SK-N-SH (cell line): ENCODE results near the gene RFX3. TPM values are rescaled to one million over a fixed set of nuclear protein-coding genes. Genes with fewer than 3 reads are reported as not detected.

Experiments
- CTCF ChIA-PET: fragments of 300-600, 350-600 bp; formaldehyde crosslinking; extraction: SDS; loops from one replicate; lab custom pipeline; 2021; lab: Yijun Ruan, JAX
- POLR2A ChIA-PET: fragments of 350-600 bp; sonication (Branson Sonifier 250); formaldehyde crosslinking; extraction: SDS; loops from one replicate; lab custom pipeline; 2020; ENCODE audit warnings: antibody characterized with exemption, inconsistent platforms; lab: Yijun Ruan, JAX
- DNase-seq: peaks from one replicate; pipeline ENCODE4 v3.0.0; 2012
- H2AFZ ChIP-seq: fragments of 200-600 bp; sonication (generic); 2 replicates; pipeline ENCODE4 v1.8.1; 2016; ENCODE audit warnings: antibody characterized with exemption, mild to moderate bottlenecking, low read depth
- H3F3A ChIP-seq: fragments of 200-600 bp; sonication (generic); replicated peaks from 2 replicates; pipeline ENCODE3; 2016; ENCODE audit warnings: antibody characterized with exemption, mild to moderate bottlenecking; ENCODE audit not compliant: insufficient read depth
- H3K27ac ChIP-seq, 2 experiments: fragments of 200-500 bp in 1 of 2; fragments of 200-600 bp in 1 of 2; sonication (Bioruptor generic) in 1 of 2; sonication (generic), shearing (Covaris generic) in 1 of 2; 2 replicates each; pipeline versions ENCODE4 v1.5.1 to v1.6.1; 2014 to 2016; ENCODE audit warnings: low read depth in 2 of 2, inconsistent platforms in 1 of 2, low read length in 1 of 2, mild to moderate bottlenecking in 1 of 2, mixed read lengths in 1 of 2
- H3K27me3 ChIP-seq: fragments of 200-600 bp; sonication (generic), shearing (Covaris generic); 2 replicates; pipeline ENCODE4 v1.6.1; 2016; ENCODE audit warnings: mixed run types; ENCODE audit not compliant: insufficient read depth
- H3K36me3 ChIP-seq, 2 experiments: fragments of 200-500 bp in 1 of 2; fragments of 200-600 bp in 1 of 2; sonication (Bioruptor generic) in 1 of 2; sonication (generic) in 1 of 2; replicated peaks in 1 of 2; 2 replicates each; pipeline versions ENCODE3 to v1.5.1; 2014 to 2016; ENCODE audit warnings: low read length in 1 of 2, mild to moderate bottlenecking in 1 of 2; ENCODE audit not compliant: insufficient read depth in 2 of 2, control insufficient read depth in 1 of 2
- H3K4me1 ChIP-seq, 2 experiments: fragments of 200-500 bp in 1 of 2; fragments of 200-600 bp in 1 of 2; sonication (Bioruptor generic) in 1 of 2; sonication (generic), shearing (Covaris generic) in 1 of 2; 2 replicates each; pipeline versions ENCODE4 v1.5.1 to v1.6.1; 2014 to 2016; ENCODE audit warnings: low read depth in 1 of 2, low read length in 1 of 2, mixed run types in 1 of 2; ENCODE audit not compliant: insufficient read depth in 2 of 2, control insufficient read depth in 1 of 2
- H3K4me2 ChIP-seq: fragments of 200-600 bp; sonication (generic), shearing (Covaris generic); 2 replicates; pipeline ENCODE4 v1.6.1; 2017; ENCODE audit warnings: mixed run types
- H3K4me3 ChIP-seq, 2 experiments: fragments of 200-500 bp in 1 of 2; fragments of 200-600 bp in 1 of 2; sonication (Bioruptor generic) in 1 of 2; sonication (generic), shearing (Covaris generic) in 1 of 2; 2 replicates each; pipeline versions ENCODE4 v1.5.1 to v1.8.1; 2014 to 2016; ENCODE audit warnings: low read depth in 2 of 2, inconsistent platforms in 1 of 2, low read length in 1 of 2, mild to moderate bottlenecking in 1 of 2, mixed read lengths in 1 of 2, moderate library complexity in 1 of 2
- H3K79me2 ChIP-seq: fragments of 200-600 bp; sonication (generic); 2 replicates; pipeline ENCODE4 v1.8.1; 2017; ENCODE audit warnings: mild to moderate bottlenecking; ENCODE audit not compliant: insufficient read depth
- H3K9ac ChIP-seq: fragments of 200-600 bp; sonication (generic); 2 replicates; pipeline ENCODE4 v1.6.1; 2017; ENCODE audit warnings: mixed run types
- H3K9me2 ChIP-seq: fragments of 200-600 bp; sonication (generic); 2 replicates; pipeline ENCODE4 v1.6.1; 2017; ENCODE audit warnings: mixed run types
- H3K9me3 ChIP-seq: fragments of 200-600 bp; sonication (generic); 2 replicates; pipeline ENCODE4 v1.6.1; 2017; ENCODE audit warnings: mixed run types, mild to moderate bottlenecking, moderate library complexity
- H4K20me1 ChIP-seq: fragments of 200-600 bp; sonication (generic); 2 replicates; pipeline ENCODE4 v1.6.1; 2017; ENCODE audit warnings: mild to moderate bottlenecking, mixed run types; ENCODE audit not compliant: insufficient read depth
- CHD2 ChIP-seq: fragments of 150-350 bp; IDR thresholded peaks from 2 replicates; pipeline ENCODE4 v1.6.1; 2018; ENCODE audit warnings: low read length; ENCODE audit not compliant: partially characterized antibody
- EP300 ChIP-seq, 2 experiments: IDR thresholded peaks; 2 replicates each; pipeline versions ENCODE4 v1.4.0 to v1.6.1; 2012; ENCODE audit warnings: borderline replicate concordance in 1 of 2, low read depth in 1 of 2, low read length in 1 of 2
- EZH2phosphoT487 ChIP-seq: fragments of 200-600 bp; sonication (generic); IDR thresholded peaks from 2 replicates; pipeline ENCODE4 v1.6.1; 2017; ENCODE audit warnings: low read depth, mixed run types, mild to moderate bottlenecking, antibody characterized with exemption, moderate library complexity, borderline replicate concordance
- FOSL2 ChIP-seq: IDR thresholded peaks from 2 replicates; pipeline ENCODE4 v1.4.0; 2012; ENCODE audit warnings: low read depth, mild to moderate bottlenecking, moderate library complexity, borderline replicate concordance
- FOXJ3 ChIP-seq: sonication (generic); formaldehyde crosslinking; IDR thresholded peaks from 2 replicates; pipeline ENCODE4 v1.5.1; 2020; ENCODE audit warnings: mild to moderate bottlenecking, missing genetic modification reagents
- FOXM1 ChIP-seq: IDR thresholded peaks from 2 replicates; pipeline ENCODE4 v1.4.0; 2012; ENCODE audit warnings: low read depth, mild to moderate bottlenecking
- GABPA ChIP-seq: IDR thresholded peaks from 2 replicates; pipeline ENCODE4 v1.4.0; 2012; ENCODE audit warnings: low read depth, mild to moderate bottlenecking
- GATA2 ChIP-seq: sonication (generic); formaldehyde crosslinking; IDR thresholded peaks from 2 replicates; pipeline ENCODE4 v1.5.0; 2020; ENCODE audit warnings: mild to moderate bottlenecking, missing genetic modification reagents
- JUND ChIP-seq: IDR thresholded peaks from 2 replicates; pipeline ENCODE4 v1.4.0; 2012
- MEF2A ChIP-seq: IDR thresholded peaks from 2 replicates; pipeline ENCODE4 v1.4.0; 2012; ENCODE audit warnings: low read depth, borderline replicate concordance
- MXI1 ChIP-seq: IDR thresholded peaks from 2 replicates; pipeline ENCODE4 v1.6.1; 2012; ENCODE audit warnings: mild to moderate bottlenecking, low read depth, low read length, improper control_type of control experiment
- NRF1 ChIP-seq: IDR thresholded peaks from 2 replicates; pipeline ENCODE4 v1.6.1; 2012; ENCODE audit warnings: low read depth, mild to moderate bottlenecking, low read length
- POLR2AphosphoS5 ChIP-seq: IDR thresholded peaks from 2 replicates; pipeline ENCODE4 v1.6.1; 2012; ENCODE audit warnings: low read depth, low read length
- RAD21 ChIP-seq: IDR thresholded peaks from 2 replicates; pipeline ENCODE4 v1.6.1; 2012; ENCODE audit warnings: mild to moderate bottlenecking, low read length
- RCOR1 ChIP-seq: fragments of 150-350 bp; IDR thresholded peaks from 2 replicates; pipeline ENCODE4 v1.6.1; 2017; ENCODE audit warnings: antibody characterized with exemption, low read length
- RXRA ChIP-seq: IDR thresholded peaks from 2 replicates; pipeline ENCODE4 v1.4.0; 2012; ENCODE audit warnings: low read depth, mild to moderate bottlenecking, borderline replicate concordance
- SMC3 ChIP-seq: IDR thresholded peaks from 2 replicates; pipeline ENCODE4 v1.6.1; 2012; ENCODE audit warnings: low read depth, low read length, improper control_type of control experiment
- TCF12 ChIP-seq: IDR thresholded peaks from 2 replicates; pipeline ENCODE4 v1.4.0; 2012
- TEAD4 ChIP-seq: IDR thresholded peaks from 2 replicates; pipeline ENCODE4 v1.4.0; 2012; ENCODE audit warnings: mild to moderate bottlenecking, borderline replicate concordance; ENCODE audit not compliant: insufficient read depth
- YY1 ChIP-seq: IDR thresholded peaks from 2 replicates; pipeline ENCODE4 v1.4.0; 2012; ENCODE audit warnings: low read depth, mild to moderate bottlenecking
- WGBS: methylation state at CpG from one replicate; pipeline ENCODE4 v1.1.6; 2017; ENCODE audit warnings: low lambda C conversion rate; 5-methylcytosine and 5-hydroxymethylcytosine counted together
- polyA plus RNA-seq, 3 experiments: library from polyadenylated mRNA; depleted of rRNA; stranded (reverse); fragments of >200 nt; gene quantifications; 2 replicates each; pipeline ENCODE4 v1.2.3, GENCODE V29; 2012
- TF ChIP-seq, protein P1 (sequence below): IDR thresholded peaks from 2 replicates; pipeline ENCODE4 v1.6.1; 2012; ENCODE audit warnings: mild to moderate bottlenecking, low read depth, low read length, moderate library complexity
- TF ChIP-seq, protein P2 (sequence below): IDR thresholded peaks from 2 replicates; pipeline ENCODE4 v1.4.0; 2012; ENCODE audit warnings: low read depth, borderline replicate concordance
- TF ChIP-seq, protein P3 (sequence below): IDR thresholded peaks from 2 replicates; pipeline ENCODE4 v1.4.0; 2012; ENCODE audit warnings: low read depth
- TF ChIP-seq, protein P4 (sequence below): fragments of 200-600 bp; sonication (generic); IDR thresholded peaks from 2 replicates; pipeline ENCODE4 v1.6.1; 2017; ENCODE audit warnings: antibody characterized with exemption, mild to moderate bottlenecking, moderate library complexity

RFX3 gene
- polyA plus RNA-seq, 1 of the 3 experiments (the other 2 are of a cell fraction) = 1.7 TPM

DNA sequence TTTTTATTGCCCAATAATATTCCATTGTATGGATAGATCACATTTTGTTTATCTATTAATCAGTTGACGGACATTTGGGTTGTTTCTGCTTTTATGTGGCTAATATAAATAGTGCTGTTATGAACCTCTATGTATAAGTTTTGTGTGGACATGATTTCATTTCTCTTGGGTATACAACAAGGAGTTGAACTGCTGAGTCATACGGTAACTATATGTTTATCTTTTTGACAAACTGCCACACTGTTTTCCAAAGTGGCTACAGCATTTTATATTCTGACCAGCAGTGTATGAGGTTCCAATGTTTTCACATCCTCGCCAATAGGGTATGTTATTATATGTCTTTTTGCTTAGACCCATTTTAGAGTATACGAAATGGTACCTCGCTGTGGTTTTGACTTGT is 264.3 kb downstream of the RFX3 start (continued):
- TF ChIP-seq, protein P1, sequence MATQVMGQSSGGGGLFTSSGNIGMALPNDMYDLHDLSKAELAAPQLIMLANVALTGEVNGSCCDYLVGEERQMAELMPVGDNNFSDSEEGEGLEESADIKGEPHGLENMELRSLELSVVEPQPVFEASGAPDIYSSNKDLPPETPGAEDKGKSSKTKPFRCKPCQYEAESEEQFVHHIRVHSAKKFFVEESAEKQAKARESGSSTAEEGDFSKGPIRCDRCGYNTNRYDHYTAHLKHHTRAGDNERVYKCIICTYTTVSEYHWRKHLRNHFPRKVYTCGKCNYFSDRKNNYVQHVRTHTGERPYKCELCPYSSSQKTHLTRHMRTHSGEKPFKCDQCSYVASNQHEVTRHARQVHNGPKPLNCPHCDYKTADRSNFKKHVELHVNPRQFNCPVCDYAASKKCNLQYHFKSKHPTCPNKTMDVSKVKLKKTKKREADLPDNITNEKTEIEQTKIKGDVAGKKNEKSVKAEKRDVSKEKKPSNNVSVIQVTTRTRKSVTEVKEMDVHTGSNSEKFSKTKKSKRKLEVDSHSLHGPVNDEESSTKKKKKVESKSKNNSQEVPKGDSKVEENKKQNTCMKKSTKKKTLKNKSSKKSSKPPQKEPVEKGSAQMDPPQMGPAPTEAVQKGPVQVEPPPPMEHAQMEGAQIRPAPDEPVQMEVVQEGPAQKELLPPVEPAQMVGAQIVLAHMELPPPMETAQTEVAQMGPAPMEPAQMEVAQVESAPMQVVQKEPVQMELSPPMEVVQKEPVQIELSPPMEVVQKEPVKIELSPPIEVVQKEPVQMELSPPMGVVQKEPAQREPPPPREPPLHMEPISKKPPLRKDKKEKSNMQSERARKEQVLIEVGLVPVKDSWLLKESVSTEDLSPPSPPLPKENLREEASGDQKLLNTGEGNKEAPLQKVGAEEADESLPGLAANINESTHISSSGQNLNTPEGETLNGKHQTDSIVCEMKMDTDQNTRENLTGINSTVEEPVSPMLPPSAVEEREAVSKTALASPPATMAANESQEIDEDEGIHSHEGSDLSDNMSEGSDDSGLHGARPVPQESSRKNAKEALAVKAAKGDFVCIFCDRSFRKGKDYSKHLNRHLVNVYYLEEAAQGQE = no peak
- TF ChIP-seq RAD21 (no peak), FOXM1 (no peak), YY1 (no peak), GABPA (no peak), RXRA (no peak), CHD2 (no peak), POLR2AphosphoS5 (no peak), RCOR1 (no peak), JUND (no peak), MXI1 (no peak)
- TF ChIP-seq, protein P2, sequence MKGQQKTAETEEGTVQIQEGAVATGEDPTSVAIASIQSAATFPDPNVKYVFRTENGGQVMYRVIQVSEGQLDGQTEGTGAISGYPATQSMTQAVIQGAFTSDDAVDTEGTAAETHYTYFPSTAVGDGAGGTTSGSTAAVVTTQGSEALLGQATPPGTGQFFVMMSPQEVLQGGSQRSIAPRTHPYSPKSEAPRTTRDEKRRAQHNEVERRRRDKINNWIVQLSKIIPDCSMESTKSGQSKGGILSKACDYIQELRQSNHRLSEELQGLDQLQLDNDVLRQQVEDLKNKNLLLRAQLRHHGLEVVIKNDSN = no peak
- TF ChIP-seq, protein P3, sequence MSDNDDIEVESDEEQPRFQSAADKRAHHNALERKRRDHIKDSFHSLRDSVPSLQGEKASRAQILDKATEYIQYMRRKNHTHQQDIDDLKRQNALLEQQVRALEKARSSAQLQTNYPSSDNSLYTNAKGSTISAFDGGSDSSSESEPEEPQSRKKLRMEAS = no peak

DNA sequence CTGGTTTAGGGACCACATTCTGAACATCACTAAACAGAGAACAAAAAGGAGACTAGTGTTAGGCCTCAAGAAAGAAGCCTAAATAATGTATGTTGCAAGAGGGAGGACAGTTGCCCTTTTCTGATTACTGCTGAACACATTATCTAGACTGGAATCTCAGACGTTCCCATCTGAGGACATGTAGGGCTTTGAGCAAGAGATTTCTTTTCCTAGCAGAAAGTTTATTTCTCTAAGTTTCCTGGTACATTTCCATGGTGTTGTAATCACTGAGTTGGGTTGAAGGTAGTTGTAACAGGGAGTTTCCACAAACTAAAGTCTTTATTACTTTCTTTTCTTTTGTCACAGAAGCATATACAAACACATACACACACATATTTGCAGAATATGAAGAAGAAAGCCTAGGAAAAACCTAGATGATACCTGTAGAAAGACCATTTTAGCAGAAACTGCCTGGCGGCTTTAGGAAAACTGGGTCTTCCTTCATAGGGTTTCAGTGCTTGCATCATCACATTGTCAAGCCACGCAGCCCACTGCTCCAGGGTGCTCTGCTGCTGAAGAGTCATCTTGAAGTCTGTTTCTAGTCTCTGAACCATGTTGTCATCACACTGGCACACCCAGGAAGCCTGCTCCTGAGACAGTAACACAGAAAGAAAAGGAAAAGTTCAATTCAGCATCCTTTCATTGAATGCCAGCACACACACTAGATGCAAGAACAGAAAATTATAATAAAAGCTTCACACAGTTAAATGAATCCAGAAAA is 269.1 kb downstream of the RFX3 start:
- Histone ChIP-seq H2AFZ (no peak overlapping the region), H3K9me3 (no peaks in the 10 kb centered on the region), H3F3A (no peaks in the 10 kb centered on the region), H3K4me1 (no peaks in the 10 kb centered on the region), H3K9me2 (no peaks in the 10 kb centered on the region), H3K27me3 (no peaks in the 10 kb centered on the region), H3K27ac (no peak overlapping the region), H4K20me1 (no peaks in the 10 kb centered on the region), H3K4me3 (no peak overlapping the region), H3K4me2 (no peak overlapping the region), H3K79me2 (no peaks in the 10 kb centered on the region), H3K36me3 (peaks cover 4 to 20% of the 10 kb centered on the region in 2 experiments), H3K9ac (no peak overlapping the region)
- no peak for DNase-seq
- ChIA-PET POLR2A (no interaction called here), CTCF (interaction anchor here (1.6 kb wide), 1 partner anchor 16 kb away, joined by 9 read pairs; no protein-coding TSS in a partner anchor)
- WGBS = 86% methylated on average over 3 of the region's 3 CpGs
- no peak for TF ChIP-seq FOSL2
- no peak for TF ChIP-seq GATA2 (CRISPR knock-in tag)
- no peak for TF ChIP-seq RCOR1
- no peak for TF ChIP-seq MXI1
- TF ChIP-seq EZH2phosphoT487 = no peak
- no peak for TF ChIP-seq NRF1
- TF ChIP-seq EP300 (IDR thresholded peaks at IDR 0.05; ENCODE audit: borderline replicate concordance in 1 of 2, low read depth in 1 of 2, low read length in 1 of 2) = no peak
- TF ChIP-seq POLR2AphosphoS5 = no peak
- TF ChIP-seq FOXM1 = no peak
- no peak for TF ChIP-seq MEF2A
- TF ChIP-seq RAD21 = no peak
- TF ChIP-seq, protein P4, sequence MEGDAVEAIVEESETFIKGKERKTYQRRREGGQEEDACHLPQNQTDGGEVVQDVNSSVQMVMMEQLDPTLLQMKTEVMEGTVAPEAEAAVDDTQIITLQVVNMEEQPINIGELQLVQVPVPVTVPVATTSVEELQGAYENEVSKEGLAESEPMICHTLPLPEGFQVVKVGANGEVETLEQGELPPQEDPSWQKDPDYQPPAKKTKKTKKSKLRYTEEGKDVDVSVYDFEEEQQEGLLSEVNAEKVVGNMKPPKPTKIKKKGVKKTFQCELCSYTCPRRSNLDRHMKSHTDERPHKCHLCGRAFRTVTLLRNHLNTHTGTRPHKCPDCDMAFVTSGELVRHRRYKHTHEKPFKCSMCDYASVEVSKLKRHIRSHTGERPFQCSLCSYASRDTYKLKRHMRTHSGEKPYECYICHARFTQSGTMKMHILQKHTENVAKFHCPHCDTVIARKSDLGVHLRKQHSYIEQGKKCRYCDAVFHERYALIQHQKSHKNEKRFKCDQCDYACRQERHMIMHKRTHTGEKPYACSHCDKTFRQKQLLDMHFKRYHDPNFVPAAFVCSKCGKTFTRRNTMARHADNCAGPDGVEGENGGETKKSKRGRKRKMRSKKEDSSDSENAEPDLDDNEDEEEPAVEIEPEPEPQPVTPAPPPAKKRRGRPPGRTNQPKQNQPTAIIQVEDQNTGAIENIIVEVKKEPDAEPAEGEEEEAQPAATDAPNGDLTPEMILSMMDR = no peak
- TF ChIP-seq SMC3 = no peak
- TF ChIP-seq TEAD4 = no peak
- TF ChIP-seq FOXJ3 = no peak
- TF ChIP-seq TCF12 = no peak
